ENCODE measurements around the gene CFAP54. TPM values are rescaled to one million over a fixed set of nuclear protein-coding genes. Genes with fewer than 3 reads are reported as not detected.

Gene CFAP54
- total and polyA plus RNA-seq, 2 of the 4 experiments (the other 2 are of a cell fraction), result 0.18 to 0.41 TPM

- Histone ChIP-seq H4K91ac (ENCODE audit: insufficient read depth, low read depth, low read length) (no peak overlapping the region), H3K56ac (ENCODE audit: extremely low read depth, insufficient read depth, low read length) (no peak overlapping the region), H3K36me3 (ENCODE audit: control insufficient read depth, insufficient read depth, low read length) (no peaks in the 10 kb centered on the region), H3K14ac (replicated peaks; ENCODE audit: low read depth, low read length) (no peak overlapping the region), H2BK15ac (ENCODE audit: low read depth, low read length) (no peak overlapping the region), H2AK5ac (ENCODE audit: low read depth, low read length) (no peak overlapping the region), H2AFZ (replicated peaks; ENCODE audit: low read length, poor library complexity) (no peak overlapping the region), H2BK5ac (ENCODE audit: low read depth, low read length, poor library complexity, severe bottlenecking) (no peak overlapping the region), H3K23ac (ENCODE audit: low read depth, low read length) (no peak overlapping the region), H3K9me1 (ENCODE audit: insufficient read depth, low read length) (peaks cover 12% of the 10 kb centered on the region), H3K79me1 (ENCODE audit: low read depth in 1 of 2, low read length in 2 of 2) (no peaks in the 10 kb centered on the region), H3K4ac (ENCODE audit: low read depth, low read length) (no peak overlapping the region), H3K27me3 (ENCODE audit: control insufficient read depth, insufficient read depth, low read length) (no peaks in the 10 kb centered on the region), H3K18ac (ENCODE audit: low read depth, low read length) (no peak overlapping the region), H4K5ac (ENCODE audit: low read depth, low read length) (no peak overlapping the region), H2BK20ac (ENCODE audit: low read depth, low read length) (no peak overlapping the region), H3K9me3 (ENCODE audit: control insufficient read depth, insufficient read depth, low read length) (no peaks in the 10 kb centered on the region), H3K9ac (ENCODE audit: low read depth, low read length) (no peak overlapping the region), H3K4me1 (ENCODE audit: control insufficient read depth, insufficient read depth, low read length) (peaks cover 13% of the 10 kb centered on the region), H3K27ac (ENCODE audit: insufficient read depth, low read length) (no peak overlapping the region), H4K8ac (ENCODE audit: low read depth in 2 of 2, low read length in 2 of 2) (no peak overlapping the region), H2AK9ac (replicated peaks; ENCODE audit: low read depth, low read length, poor library complexity) (no peak overlapping the region), H2BK120ac (ENCODE audit: low read depth, low read length) (no peak overlapping the region), H4K20me1 (ENCODE audit: insufficient read depth, low read length) (no peaks in the 10 kb centered on the region), H3K4me3 (ENCODE audit: insufficient read depth, low read depth, low read length) (no peak overlapping the region), H3K4me2 (ENCODE audit: low read depth, low read length) (no peak overlapping the region)
- DNase-seq (peak; percentile 94), ATAC-seq (ENCODE audit: low read depth) (peak; percentile 80)
- no peak for TF ChIP-seq MAFK (IDR thresholded peaks at IDR 0.05; ENCODE audit: low read depth, low read length)
- TF ChIP-seq FOS (IDR thresholded peaks at IDR 0.05; ENCODE audit: low read depth, low read length), result peak; percentile 85
- TF ChIP-seq RCOR1 (IDR thresholded peaks at IDR 0.05; ENCODE audit: insufficient replicate concordance, low read length), result no peak
- no peak for TF ChIP-seq CEBPB (IDR thresholded peaks at IDR 0.05; ENCODE audit: low read depth, low read length)
- no peak for TF ChIP-seq CTCF (conservative IDR thresholded peaks at IDR 0.05; ENCODE audit: low read depth, low read length)
- TF ChIP-seq CHD1 (IDR thresholded peaks at IDR 0.05; ENCODE audit: low read depth, low read length), result no peak
- 0 out of 2 replicates have a peak, but pooled peaks have one; percentile 38 for TF ChIP-seq BHLHE40 (IDR thresholded peaks at IDR 0.05; ENCODE audit: low read depth, low read length)
- no peak for TF ChIP-seq RFX5 (IDR thresholded peaks at IDR 0.05; ENCODE audit: low read depth, low read length)
- no peak for TF ChIP-seq ELK1 (IDR thresholded peaks at IDR 0.05; ENCODE audit: borderline replicate concordance, low read depth, low read length)
- TF ChIP-seq SMC3 (IDR thresholded peaks at IDR 0.05; ENCODE audit: low read depth, low read length), result no peak
- ChIA-PET CTCF (interaction anchor here (0.6 to 1.2 kb wide), 3 partner anchors 18 to 199 kb away, joined by 3 to 4 read pairs (median 3); no protein-coding TSS in a partner anchor), POLR2A (ENCODE audit: unreplicated experiment) (no interaction called here)
- WGBS, 2 experiments (ENCODE audit: extremely low coverage in 2 of 2, insufficient read length in 1 of 2), result no CpG with 5 or more reads among the region's 2 CpGs
- in situ Hi-C loops (cut with MboI; ENCODE audit: low sequenced_read_pairs) (no loop called here), intact Hi-C loops (cut with micrococcal nuclease) (no loop called here), dilution Hi-C loops (cut with HindIII; ENCODE audit: low sequenced_read_pairs, unreplicated experiment) (no loop called here)
- BruUV-seq (replicated peaks), result no TSS peak
Measured at GRCh38 chr12:96882862-96883261, 393.5 kb downstream of the CFAP54 start.

All from IMR-90 (cell line).